ENCODE results near the gene SHMT2.

Gene SHMT2

GRCh38 chr12:57240926-57241401 lies 11.5 kb downstream of the SHMT2 start:
- no peak for DNase-seq

- DNase-seq, result no peak
Measured at GRCh38 chr12:57241402-57242310, 12.1 kb downstream of the SHMT2 start.

- DNase-seq, result peak; percentile 10
Measured at GRCh38 chr12:57242329-57242690, 12.8 kb downstream of the SHMT2 start.

- no peak for DNase-seq
Measured at GRCh38 chr12:57242691-57243454, 13.4 kb downstream of the SHMT2 start.

- peak; percentile 46 for DNase-seq
Measured at GRCh38 chr12:57243521-57244311, 14.2 kb downstream of the SHMT2 start.

GRCh38 chr12:57244312-57244696 lies 14.8 kb downstream of the SHMT2 start:
- DNase-seq, result no peak

GRCh38 chr12:57247041-57247440 lies 17.5 kb downstream of the SHMT2 start:
- no peak for DNase-seq

GRCh38 chr12:57248934-57249742 lies 19.6 kb downstream of the SHMT2 start:
- no peak for DNase-seq

GRCh38 chr12:57250541-57250940 lies 21.0 kb downstream of the SHMT2 start:
- no peak for DNase-seq

- DNase-seq, result no peak
Measured at GRCh38 chr12:57250956-57251355, 21.4 kb downstream of the SHMT2 start, which contains the start of gene STAC3. TSS of gene STAC3 (minus strand) at chr12:57251187. CDS start at chr12:57249636, 1,551 bp downstream.

GRCh38 chr12:57254506-57255280 lies 25.2 kb downstream of the SHMT2 start:
- DNase-seq, result no peak

GRCh38 chr12:57255916-57256315 lies 26.4 kb downstream of the SHMT2 start:
- DNase-seq, result no peak

- DNase-seq, result no peak
Measured at GRCh38 chr12:57258977-57259970, 29.8 kb downstream of the SHMT2 start.

- DNase-seq, result no peak
Measured at GRCh38 chr12:57260366-57260765, 30.9 kb downstream of the SHMT2 start.

GRCh38 chr12:57261428-57261865 lies 31.9 kb downstream of the SHMT2 start:
- DNase-seq, result no peak

GRCh38 chr12:57262126-57262822 lies 32.8 kb downstream of the SHMT2 start:
- no peak for DNase-seq

GRCh38 chr12:57263096-57263495 lies 33.6 kb downstream of the SHMT2 start:
- no peak for DNase-seq

GRCh38 chr12:57266681-57267080 lies 37.2 kb downstream of the SHMT2 start:
- no peak for DNase-seq

- DNase-seq, result no peak
Measured at GRCh38 chr12:57268264-57268663, 38.8 kb downstream of the SHMT2 start.

Data from midbrain (tissue), 1 donor.